NCI-H2081 treated with DMSO at 0.1 percent for 48 hours (cell line): Measurements from ENCODE around the gene CLASP1.

Source experiments
- DNase-seq: peaks from one replicate; lab custom pipeline; 2025; lab: John Stamatoyannopoulos, UW

The CLASP1 gene

DNA sequence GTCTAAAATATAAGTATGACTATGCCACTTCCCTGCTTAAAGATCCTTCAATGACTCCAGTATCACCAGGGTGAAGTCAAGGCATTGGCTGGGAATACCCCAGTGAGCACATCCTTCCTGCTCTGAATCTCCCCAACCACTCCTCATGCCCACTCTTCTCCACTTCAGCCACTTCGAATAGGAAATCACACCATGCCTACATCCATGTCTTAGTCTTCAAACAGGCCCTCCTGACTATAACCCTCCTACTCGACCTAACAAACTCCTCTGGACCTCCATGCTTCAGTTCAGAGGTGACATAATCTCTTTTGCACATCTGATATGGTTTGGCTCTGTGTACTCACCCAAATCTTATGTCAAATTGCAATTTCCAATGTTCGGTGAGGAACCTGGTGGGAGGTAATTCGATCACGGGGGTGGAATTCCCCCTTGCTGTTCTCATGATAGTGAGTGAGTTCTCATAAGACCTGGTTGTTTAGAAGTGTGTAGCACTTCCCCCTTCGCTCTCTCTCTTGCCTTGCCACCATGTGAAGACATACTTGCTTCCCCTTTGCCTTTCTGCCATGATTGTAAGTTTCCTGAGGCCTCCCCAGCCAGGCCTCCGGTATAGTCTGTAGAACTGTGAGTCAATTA is 276.4 kb downstream of the CLASP1 start:
- DNase-seq: no peak

DNA sequence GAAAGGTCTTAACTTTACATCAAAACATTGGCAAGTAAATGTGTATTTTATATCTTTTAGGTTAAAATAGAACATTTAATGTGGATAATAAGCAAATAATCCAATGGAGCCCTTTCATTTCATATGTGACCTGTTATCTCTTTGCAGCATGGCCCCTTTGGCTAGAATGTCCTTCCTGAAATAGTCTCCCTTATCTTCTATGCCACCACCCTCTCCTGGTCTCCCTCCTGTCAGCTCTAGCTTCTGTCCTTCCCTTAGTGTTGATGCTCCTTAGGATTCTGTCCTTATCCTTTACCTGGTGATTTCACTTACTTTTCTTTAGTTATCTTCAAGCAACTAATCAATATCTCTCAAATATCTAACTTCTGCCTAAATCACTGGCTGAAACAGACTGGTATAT is 277.2 kb downstream of the CLASP1 start:
- DNase-seq: no peak

GRCh38 chr2:121368836-121369235 is 280.4 kb downstream of the CLASP1 start:
- no peak for DNase-seq

DNA sequence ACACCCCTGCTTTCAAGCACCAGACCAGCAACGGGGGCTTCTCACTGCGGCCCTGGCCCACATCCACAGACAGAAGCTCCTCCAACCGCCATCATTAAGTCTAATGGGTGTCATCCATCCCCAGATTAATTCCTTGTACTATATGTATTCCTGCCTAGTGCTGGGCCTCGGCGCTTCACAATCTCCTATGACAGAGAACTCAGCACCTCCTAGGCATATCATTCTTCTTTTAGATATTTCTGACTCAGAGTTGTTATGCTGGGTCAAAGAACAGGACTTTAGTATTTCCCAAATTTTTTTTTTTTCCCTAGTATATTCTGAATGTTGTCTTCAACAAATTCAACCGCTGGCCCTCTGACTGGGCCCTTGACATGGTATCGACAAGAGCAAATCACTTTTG is 281.1 kb downstream of the CLASP1 start:
- DNase-seq: no peak

DNA sequence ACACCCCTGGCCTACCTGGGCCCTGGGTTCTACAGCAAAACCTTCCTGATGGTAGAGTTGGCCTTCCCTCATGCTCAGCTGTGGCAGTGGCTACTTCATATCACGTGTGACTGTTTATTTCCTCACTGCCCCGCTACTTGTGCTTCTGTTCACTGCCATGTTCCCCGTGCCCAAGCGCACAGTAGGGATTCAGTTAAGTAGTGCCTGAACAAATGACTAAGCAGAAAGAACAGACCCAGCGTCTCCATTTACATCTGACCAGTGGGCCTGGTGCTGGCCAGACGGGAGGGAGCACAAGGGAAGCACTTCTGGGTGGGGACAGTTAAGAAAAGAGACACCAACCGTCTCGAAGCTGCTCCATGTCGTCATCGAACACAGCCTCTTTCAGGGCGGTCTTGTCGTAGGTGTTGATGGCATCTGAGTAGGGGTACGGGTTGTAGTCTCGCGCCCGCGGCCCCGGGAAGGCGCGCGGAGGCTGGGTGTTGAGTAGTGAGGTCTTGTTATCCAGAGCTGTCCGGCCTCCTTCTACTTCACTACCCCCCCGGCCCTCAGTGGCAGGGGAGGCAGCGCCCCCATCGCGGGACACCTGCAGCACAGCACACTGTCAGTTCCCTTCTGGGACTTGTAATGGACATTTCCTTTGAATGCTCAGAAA is 281.9 kb downstream of the CLASP1 start:
- no peak for DNase-seq

GRCh38 chr2:121366040-121366439 is 283.2 kb downstream of the CLASP1 start:
- DNase-seq: no peak

DNA sequence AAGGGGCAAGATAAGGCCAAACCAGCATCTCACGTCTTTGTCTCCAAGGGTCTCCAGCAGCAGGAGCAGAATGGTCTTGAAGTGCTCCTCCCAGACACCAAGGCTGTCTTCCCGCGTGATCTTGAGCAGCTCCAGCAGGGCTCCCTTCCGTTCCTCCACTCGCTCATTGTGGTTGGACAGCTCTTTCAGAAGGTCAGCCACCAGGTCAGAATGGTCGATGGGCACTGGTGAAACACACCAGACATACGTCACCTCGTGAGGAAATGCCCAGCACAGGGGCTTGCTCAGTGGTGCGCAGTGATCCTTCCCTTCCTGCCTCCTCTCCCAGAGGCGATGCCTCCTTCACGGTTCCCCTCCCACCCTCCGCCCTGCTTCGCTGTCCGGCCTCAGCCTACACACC is 284.2 kb downstream of the CLASP1 start:
- no peak for DNase-seq

DNA sequence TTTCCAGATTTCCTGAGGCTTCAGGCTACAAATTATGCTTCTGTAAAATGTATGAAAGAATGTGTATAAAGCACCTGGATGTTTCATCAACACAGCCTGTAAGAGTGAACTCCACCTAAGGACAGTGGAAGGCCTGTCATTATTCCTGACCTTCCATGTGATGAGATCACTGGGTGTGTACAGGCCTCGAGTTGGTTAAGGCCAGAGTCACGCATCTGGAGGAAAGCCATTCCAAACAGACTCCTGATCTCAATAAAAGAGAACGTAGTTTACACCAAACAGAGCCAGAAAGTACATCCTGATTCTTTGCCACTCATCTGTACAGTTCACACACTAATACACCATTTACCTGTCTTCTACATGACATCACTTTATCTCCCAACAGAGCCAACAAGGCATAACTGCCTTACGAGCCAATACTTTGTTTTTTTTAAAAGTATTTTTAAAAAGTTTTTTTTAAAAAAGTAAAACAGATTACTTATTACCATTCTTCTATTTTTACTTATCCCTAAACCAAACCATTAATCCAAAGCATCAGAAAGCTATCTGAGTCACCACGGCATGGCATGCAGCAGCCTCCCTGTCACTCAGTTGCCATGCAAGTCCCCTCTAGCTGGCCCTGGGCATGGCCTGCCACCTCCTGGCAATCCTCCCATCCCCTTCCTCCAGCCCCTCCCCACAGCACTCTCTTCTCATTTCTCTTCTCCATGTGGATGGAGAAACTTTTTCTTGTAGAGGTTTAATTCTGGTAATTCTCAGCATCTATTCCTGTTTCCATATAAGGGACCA is 285.4 kb downstream of the CLASP1 start:
- DNase-seq: no peak

- no peak for DNase-seq
Observed at GRCh38 chr2:121362774-121363173, 286.5 kb downstream of the CLASP1 start.

GRCh38 chr2:121362226-121362625 is 287.0 kb downstream of the CLASP1 start:
- no peak for DNase-seq

DNA sequence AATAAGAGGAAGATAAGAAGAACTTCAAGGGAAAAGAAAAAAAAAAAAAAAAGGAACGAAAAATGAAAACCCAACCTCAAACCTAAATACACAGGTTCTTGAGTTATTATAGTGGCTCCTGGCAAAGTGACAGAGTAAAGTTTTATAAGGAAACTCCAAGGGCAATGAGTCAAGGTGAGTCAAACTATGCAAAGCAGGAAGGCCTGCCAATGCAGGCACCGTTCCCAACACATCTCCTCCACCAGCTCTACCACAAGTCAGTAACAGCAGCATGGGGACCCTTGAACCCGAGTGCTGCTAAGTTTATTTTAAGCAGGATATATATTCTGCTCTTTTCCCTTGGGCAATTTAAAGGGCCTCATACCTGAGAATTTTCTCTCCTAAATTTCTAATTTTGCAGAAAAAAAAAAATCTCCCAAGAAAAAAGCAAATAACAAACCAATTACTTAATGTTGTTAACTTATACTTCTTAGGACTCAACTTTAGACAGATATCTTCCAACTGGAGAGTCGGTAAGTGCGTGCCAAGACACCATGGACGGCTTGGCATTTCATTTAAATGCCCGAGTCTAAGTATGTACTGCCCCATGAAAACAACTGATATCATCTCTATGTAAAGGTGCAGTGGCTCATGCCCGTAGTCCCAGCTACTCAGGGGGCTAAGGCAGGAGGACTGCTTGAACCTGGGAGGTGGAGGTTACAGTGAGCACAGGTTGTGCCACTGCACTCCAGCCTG is 288.5 kb downstream of the CLASP1 start:
- DNase-seq: no peak

DNA sequence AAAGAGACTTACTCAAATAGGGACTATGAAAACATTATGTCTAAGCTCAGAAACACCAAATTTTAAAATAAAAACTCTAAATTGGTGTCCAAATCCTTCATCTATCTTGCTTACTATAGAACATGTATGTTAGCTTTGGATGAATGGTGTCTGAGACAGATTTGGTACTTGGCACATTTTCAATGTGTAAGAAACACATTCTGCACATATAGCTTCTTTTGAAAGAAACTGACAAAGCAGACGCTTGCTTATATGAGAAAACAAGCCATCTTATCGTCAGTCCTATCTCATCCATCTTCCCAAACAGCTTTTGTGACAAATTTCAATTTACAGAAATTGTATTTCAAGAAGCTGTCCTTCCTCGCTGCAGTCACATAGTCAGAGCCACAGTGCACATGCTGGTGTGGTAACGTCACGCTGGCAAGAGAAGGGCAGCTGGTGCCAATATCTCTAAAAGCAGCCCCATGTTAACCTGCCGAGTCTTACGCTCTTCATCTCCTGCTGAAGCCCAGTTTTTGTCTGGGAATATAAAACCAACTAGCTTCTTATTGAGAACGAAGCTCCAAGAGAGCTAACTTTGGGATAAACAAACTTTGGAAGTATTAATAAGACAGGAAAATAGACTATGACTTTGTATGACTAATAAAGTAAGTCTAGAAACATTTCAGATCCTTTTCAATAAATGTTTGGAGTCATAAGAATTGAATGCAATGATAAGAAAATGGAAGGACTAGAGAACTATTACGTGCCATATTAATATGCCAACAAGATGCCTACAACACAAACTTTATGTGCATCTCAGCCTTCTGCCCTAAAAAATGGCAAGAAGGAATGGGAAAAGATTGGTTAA is 289.3 kb downstream of the CLASP1 start:
- no peak for DNase-seq

DNA sequence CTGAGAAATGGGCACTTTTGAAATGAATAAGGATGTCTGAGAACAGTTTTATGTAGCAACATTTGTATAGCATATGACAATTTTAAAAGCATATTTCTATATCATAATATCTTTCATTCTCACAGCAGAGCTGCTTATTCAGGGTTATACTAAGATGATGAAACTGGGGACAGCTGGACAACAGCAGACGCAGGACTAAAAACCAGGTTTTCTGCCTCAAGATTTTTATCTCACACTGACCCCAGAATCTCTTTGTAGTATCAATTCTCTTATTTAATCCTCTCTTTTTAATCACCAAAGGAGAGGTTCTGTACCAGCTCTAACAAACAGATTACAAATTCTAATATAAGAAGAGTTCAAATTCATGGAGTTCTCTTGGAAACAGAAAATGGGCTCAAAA is 290.1 kb downstream of the CLASP1 start:
- DNase-seq: no peak

GRCh38 chr2:121358291-121358690 is 291.0 kb downstream of the CLASP1 start:
- DNase-seq: no peak

DNA sequence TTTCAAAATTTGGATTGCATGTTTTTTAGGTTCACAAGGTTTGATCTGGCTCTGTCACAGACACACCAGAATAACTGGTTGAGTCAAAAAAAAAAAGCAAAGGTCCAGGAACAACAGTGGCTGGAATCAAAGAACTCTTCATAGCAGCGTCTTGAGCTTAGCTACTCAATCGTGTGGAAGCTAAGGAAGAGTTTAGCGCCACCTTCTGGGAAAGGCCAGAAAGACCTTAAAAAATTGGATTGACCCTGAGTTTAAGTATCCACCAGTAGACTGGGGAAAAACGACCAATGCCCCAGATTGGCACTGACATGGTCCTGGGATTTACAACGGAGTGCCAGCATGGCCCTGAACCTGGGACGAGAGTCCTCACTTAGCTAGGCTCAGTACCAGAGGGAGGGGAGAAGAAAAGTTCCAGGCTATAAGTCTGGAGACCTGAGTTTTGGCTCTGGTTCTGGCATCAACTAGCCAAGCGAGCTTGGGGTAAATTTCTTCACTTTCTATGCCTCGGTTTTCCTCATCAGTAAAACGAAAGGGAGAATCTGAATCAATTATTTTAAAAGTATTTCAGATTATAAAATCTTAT is 293.1 kb downstream of the CLASP1 start:
- peak; percentile 18 for DNase-seq

DNA sequence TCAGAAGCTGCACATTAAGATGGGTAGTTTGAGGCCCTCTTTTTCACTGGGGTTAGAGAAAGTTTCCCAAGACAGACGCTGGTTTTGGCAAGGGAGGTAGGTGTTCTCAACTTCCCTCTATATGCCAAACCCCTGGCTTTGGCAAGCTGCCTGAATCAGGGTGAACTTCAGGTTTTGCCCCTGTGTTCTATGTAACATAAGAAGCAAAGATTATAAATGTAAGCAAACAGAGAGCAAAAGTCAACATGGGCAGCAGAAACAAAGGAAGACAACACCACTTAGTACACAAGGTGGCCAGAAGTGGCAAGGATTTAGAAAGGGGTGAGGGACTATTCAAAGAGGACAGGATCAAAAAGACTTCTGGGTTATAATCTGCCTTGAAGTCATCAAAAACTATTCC is 293.8 kb downstream of the CLASP1 start:
- no peak for DNase-seq

- no peak for DNase-seq
Observed at GRCh38 chr2:121351521-121352318, 297.5 kb downstream of the CLASP1 start.

DNA sequence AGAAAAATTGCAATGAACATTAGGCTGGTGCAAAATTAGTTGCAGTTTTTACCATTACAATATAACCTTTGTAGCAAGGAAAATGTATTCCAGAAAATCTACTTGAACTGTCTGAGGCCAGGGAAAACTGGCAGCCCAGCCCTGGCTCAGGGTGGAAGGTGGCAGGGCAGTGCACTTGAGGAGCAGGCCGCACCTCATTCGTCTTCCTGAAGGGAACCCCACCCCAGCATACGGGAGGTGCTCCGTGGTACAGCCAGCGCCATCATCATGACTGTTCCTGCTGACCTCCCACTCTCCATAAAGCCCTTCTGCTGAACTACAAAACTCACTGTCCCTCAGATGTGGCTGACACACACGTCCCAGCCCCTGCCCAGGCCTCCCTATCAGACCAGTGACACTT is 298.4 kb downstream of the CLASP1 start:
- no peak for DNase-seq

DNA sequence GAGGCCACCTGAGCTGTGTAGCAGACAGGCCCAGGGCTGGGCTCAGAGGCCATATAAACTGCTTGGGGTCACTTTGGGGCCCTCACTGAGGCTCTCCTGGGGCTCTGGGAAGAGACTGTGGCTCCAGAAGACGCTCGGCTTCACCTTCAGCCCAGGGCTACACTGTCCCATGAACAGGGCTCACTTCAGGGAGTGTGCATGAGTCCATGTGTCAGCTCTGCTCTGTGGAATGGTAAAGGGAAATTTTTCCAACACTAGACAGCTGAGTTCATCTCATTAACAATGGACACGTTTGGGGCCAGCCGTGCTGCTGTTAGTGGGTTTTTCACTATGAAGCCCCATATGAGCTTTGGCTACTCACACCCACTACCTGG is 298.9 kb downstream of the CLASP1 start:
- DNase-seq: no peak

GRCh38 chr2:121349721-121350401 is 299.4 kb downstream of the CLASP1 start:
- no peak for DNase-seq
